H9 (cell line): ENCODE data around the gene ZBTB20. TPM values are rescaled to one million over a fixed set of nuclear protein-coding genes. Genes with fewer than 3 reads are reported as not detected.

Experiments used
- DNase-seq: peaks from one replicate; pipeline ENCODE4 v3.0.0-alpha.2; 2017
- H2AFZ ChIP-seq: one replicate; pipeline ENCODE4 v1.6.1; 2013; ENCODE audit warnings: mild to moderate bottlenecking, low read length, control low read depth, moderate library complexity
- H2AK5ac ChIP-seq: 2 replicates; pipeline ENCODE4 v1.6.1; 2013; ENCODE audit warnings: low read length, control low read depth, mixed read lengths; ENCODE audit not compliant: insufficient read length
- H2BK120ac ChIP-seq: one replicate; pipeline ENCODE4 v1.6.1; 2013; ENCODE audit warnings: low read depth, mild to moderate bottlenecking, low read length, control low read depth, inconsistent platforms; ENCODE audit not compliant: poor library complexity, severe bottlenecking
- H2BK12ac ChIP-seq: 2 replicates; pipeline ENCODE4 v1.6.1; 2013; ENCODE audit warnings: low read length, control low read depth, mixed read lengths, low read depth; ENCODE audit not compliant: insufficient read length
- H2BK15ac ChIP-seq: 2 replicates; pipeline ENCODE4 v1.6.1; 2013; ENCODE audit warnings: low read depth, low read length, control low read depth
- H2BK20ac ChIP-seq: one replicate; pipeline ENCODE4 v1.6.1; 2013; ENCODE audit warnings: low read depth, mild to moderate bottlenecking, low read length, control low read depth, inconsistent platforms; ENCODE audit not compliant: poor library complexity, severe bottlenecking
- H2BK5ac ChIP-seq: 2 replicates; pipeline ENCODE4 v1.6.1; 2013; ENCODE audit warnings: low read length, control low read depth, mixed read lengths; ENCODE audit not compliant: insufficient read length
- H3K14ac ChIP-seq: 2 replicates; pipeline ENCODE4 v1.6.1; 2013; ENCODE audit warnings: low read length, control low read depth; ENCODE audit not compliant: insufficient read depth
- H3K18ac ChIP-seq: 2 replicates; pipeline ENCODE4 v1.6.1; 2013; ENCODE audit warnings: low read depth, mild to moderate bottlenecking, mixed read lengths, low read length, control low read depth; ENCODE audit not compliant: insufficient read length
- H3K23ac ChIP-seq: 2 replicates; pipeline ENCODE4 v1.6.1; 2013; ENCODE audit warnings: low read length, control low read depth, mixed read lengths, low read depth; ENCODE audit not compliant: insufficient read length
- H3K23me2 ChIP-seq: 2 replicates; pipeline ENCODE4 v1.6.1; 2013; ENCODE audit warnings: low read depth, mild to moderate bottlenecking, mixed read lengths, low read length, control low read depth; ENCODE audit not compliant: insufficient read length, poor library complexity, severe bottlenecking
- H3K27ac ChIP-seq: 2 replicates; pipeline ENCODE4 v1.5.1; 2013; ENCODE audit warnings: low read length, control low read depth, mixed read lengths, low read depth; ENCODE audit not compliant: insufficient read length
- H3K27me3 ChIP-seq: 2 replicates; pipeline ENCODE4 v1.6.1; 2013; ENCODE audit warnings: low read length, control low read depth, inconsistent platforms; ENCODE audit not compliant: insufficient read depth
- H3K4ac ChIP-seq: 2 replicates; pipeline ENCODE4 v1.6.1; 2013; ENCODE audit warnings: low read depth, mild to moderate bottlenecking, control low read depth, inconsistent platforms, low read length, moderate library complexity
- H3K4me1 ChIP-seq: 2 replicates; pipeline ENCODE4 v1.6.1; 2013; ENCODE audit warnings: low read length, control low read depth, inconsistent platforms; ENCODE audit not compliant: insufficient read depth
- H3K4me2 ChIP-seq: 2 replicates; pipeline ENCODE4 v1.6.1; 2013; ENCODE audit warnings: low read length, control low read depth, mixed read lengths; ENCODE audit not compliant: insufficient read length, insufficient read depth
- H3K56ac ChIP-seq: 2 replicates; pipeline ENCODE4 v1.6.1; 2013; ENCODE audit warnings: low read depth, mild to moderate bottlenecking, mixed read lengths, low read length, control low read depth; ENCODE audit not compliant: insufficient read length
- H3K79me1 ChIP-seq: 2 replicates; pipeline ENCODE4 v1.6.1; 2013; ENCODE audit warnings: low read depth, mild to moderate bottlenecking, moderate library complexity, low read length, control low read depth, inconsistent platforms; ENCODE audit not compliant: insufficient read depth, poor library complexity, severe bottlenecking
- H3K79me2 ChIP-seq: 2 replicates; pipeline ENCODE4 v1.6.1; 2013; ENCODE audit warnings: low read length, control low read depth, inconsistent platforms; ENCODE audit not compliant: insufficient read depth
- H3K9ac ChIP-seq: 2 replicates; pipeline ENCODE4 v1.6.1; 2013; ENCODE audit warnings: low read length, control low read depth, mixed read lengths; ENCODE audit not compliant: insufficient read length; ENCODE audit errors: extremely low read depth
- H3K9me3 ChIP-seq: one replicate; pipeline ENCODE4 v1.6.1; 2013; ENCODE audit warnings: low read depth, low read length, inconsistent platforms; ENCODE audit not compliant: control insufficient read depth
- H3T11ph ChIP-seq: one replicate; pipeline ENCODE4 v1.6.1; 2013; ENCODE audit warnings: mild to moderate bottlenecking, low read length, control low read depth, inconsistent platforms
- H4K20me1 ChIP-seq: one replicate; pipeline ENCODE4 v1.6.1; 2013; ENCODE audit not compliant: control insufficient read depth, insufficient read length, insufficient read depth
- H4K5ac ChIP-seq: 2 replicates; pipeline ENCODE4 v1.6.1; 2013; ENCODE audit warnings: low read depth, mild to moderate bottlenecking, mixed read lengths, low read length, control low read depth; ENCODE audit not compliant: insufficient read length
- H4K8ac ChIP-seq: replicated peaks from 2 replicates; pipeline ENCODE4 v1.6.1; 2013; ENCODE audit warnings: low read length, control low read depth, mixed read lengths, low read depth; ENCODE audit not compliant: insufficient read length
- H4K91ac ChIP-seq: 2 replicates; pipeline ENCODE4 v1.6.1; 2013; ENCODE audit warnings: low read depth, mild to moderate bottlenecking, moderate library complexity, mixed read lengths, low read length, control low read depth; ENCODE audit not compliant: insufficient read length
- H3K27ac Mint-ChIP-seq, 3 experiments: 2 replicates in 2 of 3; 3 replicates in 1 of 3; pipeline ENCODE4 v1.8.0; 2020 to 2021; ENCODE audit warnings: mixed read lengths in 3 of 3, mild to moderate bottlenecking in 1 of 3, moderate library complexity in 1 of 3
- H3K27me3 Mint-ChIP-seq: 2 replicates; pipeline ENCODE4 v1.8.0; 2021; ENCODE audit warnings: low read depth, mild to moderate bottlenecking, moderate library complexity, mixed read lengths
- H3K36me3 Mint-ChIP-seq, 3 experiments: 2 replicates in 2 of 3; 3 replicates in 1 of 3; pipeline ENCODE4 v1.8.0; 2020 to 2021; ENCODE audit warnings: low read depth in 3 of 3, mixed read lengths in 3 of 3; ENCODE audit not compliant: insufficient read depth in 1 of 3
- H3K4me1 Mint-ChIP-seq, 2 experiments: 2 replicates each; pipeline ENCODE4 v1.8.0; 2020; ENCODE audit warnings: mixed read lengths in 2 of 2
- H3K4me3 Mint-ChIP-seq, 2 experiments: 2 replicates in 1 of 2; 3 replicates in 1 of 2; pipeline ENCODE4 v1.8.0; 2020 to 2021; ENCODE audit warnings: mild to moderate bottlenecking in 2 of 2, mixed read lengths in 2 of 2, moderate library complexity in 1 of 2
- H3K9me3 Mint-ChIP-seq, 2 experiments: 2 replicates in 1 of 2; 3 replicates in 1 of 2; pipeline ENCODE4 v1.8.0; 2020; ENCODE audit warnings: mild to moderate bottlenecking in 2 of 2, mixed read lengths in 2 of 2, moderate library complexity in 1 of 2
- CTCF ChIP-seq: fragments of 200-600 bp; sonication (generic); conservative IDR thresholded peaks from 3 replicates; pipeline ENCODE4 v1.8.0; 2021; ENCODE audit warnings: antibody characterized with exemption, mild to moderate bottlenecking
- WGBS: extraction: QIAGEN DNeasy Blood & Tissue Kit; methylation state at CpG from one replicate; pipeline ENCODE4 v1.1.7; 2013; ENCODE audit warnings: missing lambda C conversion rate, low lambda C conversion rate, mixed read lengths; ENCODE audit not compliant: insufficient read length; ENCODE audit errors: extremely low coverage; 5-methylcytosine and 5-hydroxymethylcytosine counted together
- total RNA-seq: library from RNA; stranded (reverse); gene quantifications from 2 replicates; pipeline ENCODE4 v1.2.1, GENCODE V29; 2021

The ZBTB20 gene
- total RNA-seq, 1 experiment from 2014 or later: 0.70 TPM

- no peaks in the 10 kb centered on the region for H3K27me3 Mint-ChIP-seq
Measured at GRCh38 chr3:114582929-114583328, 564.2 kb downstream of the ZBTB20 start.

More at GRCh38 chr3:114582929-114583328, 564.2 kb downstream of the ZBTB20 start:
- no peak overlapping the region for H3K23ac ChIP-seq
- H2BK20ac ChIP-seq: no peak overlapping the region
- no peak overlapping the region for H2AFZ ChIP-seq
- H3K27ac Mint-ChIP-seq: no peak overlapping the region
- no peaks in the 10 kb centered on the region for H3K9me3 ChIP-seq
- H3T11ph ChIP-seq: no peak overlapping the region
- H3K4ac ChIP-seq: no peak overlapping the region
- H2AK5ac ChIP-seq: no peak overlapping the region
- H4K5ac ChIP-seq: no peak overlapping the region
- no peaks in the 10 kb centered on the region for H3K36me3 Mint-ChIP-seq
- no peaks in the 10 kb centered on the region for H4K20me1 ChIP-seq
- H3K4me3 Mint-ChIP-seq: no peak overlapping the region
- no peak overlapping the region for H4K8ac ChIP-seq
- H2BK15ac ChIP-seq: no peak overlapping the region
- no peak overlapping the region for H2BK12ac ChIP-seq
- H3K79me1 ChIP-seq: no peaks in the 10 kb centered on the region
- H3K9me3 Mint-ChIP-seq: no peaks in the 10 kb centered on the region
- H2BK5ac ChIP-seq: no peak overlapping the region
- H3K18ac ChIP-seq: no peak overlapping the region
- no peak overlapping the region for H2BK120ac ChIP-seq
- H3K14ac ChIP-seq: no peak overlapping the region
- no CpG with 5 or more reads among the region's 2 CpGs for WGBS
- no peak for TF ChIP-seq CTCF
- DNase-seq: no peak
- no peak overlapping the region for H3K9ac ChIP-seq
- H3K56ac ChIP-seq: no peak overlapping the region
- no peaks in the 10 kb centered on the region; the same call in 1 of the 2 replicates for H3K4me1 ChIP-seq
- H3K27me3 ChIP-seq: no peaks in the 10 kb centered on the region
- H3K27ac ChIP-seq: no peak overlapping the region
- H3K79me2 ChIP-seq: no peaks in the 10 kb centered on the region
- H3K4me1 Mint-ChIP-seq: peaks cover 19 to 25% of the 10 kb centered on the region in 2 experiments
- H3K4me2 ChIP-seq: no peak overlapping the region
- no peaks in the 10 kb centered on the region for H3K23me2 ChIP-seq
- H4K91ac ChIP-seq: no peak overlapping the region
